DOHH2 (cell line): ENCODE measurements around the gene OR2T34.

Experiments
- EZH2phosphoT487 ChIP-seq: fragments of 200-600 bp; sonication (generic); IDR thresholded peaks from 2 replicates; pipeline ENCODE4 v1.6.1; 2017; ENCODE audit warnings: borderline replicate concordance, mild to moderate bottlenecking, antibody characterized with exemption, low read length, moderate library complexity, mixed read lengths
- TF ChIP-seq, protein P1 (sequence below): fragments of 200-600 bp; sonication (generic); IDR thresholded peaks from one replicate; pipeline ENCODE4 v1.5.1; 2014; ENCODE audit warnings: antibody characterized with exemption, mild to moderate bottlenecking, low read depth, low read length; ENCODE audit not compliant: poor library complexity, severe bottlenecking

DNA sequence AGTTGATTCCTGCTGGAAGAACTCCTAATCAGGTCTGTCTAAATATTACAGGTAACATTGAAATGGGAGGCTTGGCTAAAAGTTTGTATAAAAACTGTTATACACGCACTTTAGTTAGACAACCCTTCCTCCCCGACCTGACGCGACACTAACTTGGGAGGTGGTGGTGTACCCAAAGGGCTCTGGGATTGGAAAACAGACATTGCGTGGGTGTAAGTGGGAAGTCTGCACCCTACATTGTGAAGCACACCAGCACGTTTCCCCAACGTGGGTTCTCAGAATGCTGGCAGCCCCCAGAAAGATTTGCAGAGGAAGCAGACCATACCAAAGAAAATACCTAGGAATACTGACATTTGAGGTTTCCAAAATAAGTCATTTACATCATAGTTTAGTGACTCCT, 43.6 kb upstream of the OR2T34 start:
- TF ChIP-seq, protein P1, sequence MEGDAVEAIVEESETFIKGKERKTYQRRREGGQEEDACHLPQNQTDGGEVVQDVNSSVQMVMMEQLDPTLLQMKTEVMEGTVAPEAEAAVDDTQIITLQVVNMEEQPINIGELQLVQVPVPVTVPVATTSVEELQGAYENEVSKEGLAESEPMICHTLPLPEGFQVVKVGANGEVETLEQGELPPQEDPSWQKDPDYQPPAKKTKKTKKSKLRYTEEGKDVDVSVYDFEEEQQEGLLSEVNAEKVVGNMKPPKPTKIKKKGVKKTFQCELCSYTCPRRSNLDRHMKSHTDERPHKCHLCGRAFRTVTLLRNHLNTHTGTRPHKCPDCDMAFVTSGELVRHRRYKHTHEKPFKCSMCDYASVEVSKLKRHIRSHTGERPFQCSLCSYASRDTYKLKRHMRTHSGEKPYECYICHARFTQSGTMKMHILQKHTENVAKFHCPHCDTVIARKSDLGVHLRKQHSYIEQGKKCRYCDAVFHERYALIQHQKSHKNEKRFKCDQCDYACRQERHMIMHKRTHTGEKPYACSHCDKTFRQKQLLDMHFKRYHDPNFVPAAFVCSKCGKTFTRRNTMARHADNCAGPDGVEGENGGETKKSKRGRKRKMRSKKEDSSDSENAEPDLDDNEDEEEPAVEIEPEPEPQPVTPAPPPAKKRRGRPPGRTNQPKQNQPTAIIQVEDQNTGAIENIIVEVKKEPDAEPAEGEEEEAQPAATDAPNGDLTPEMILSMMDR = no peak
- TF ChIP-seq EZH2phosphoT487 = no peak
